GM12892 (cell line): ENCODE data around the gene USP44.

Experiments used
- POLR2A ChIP-seq: IDR thresholded peaks from 2 replicates; pipeline ENCODE4 v1.6.1; 2011; ENCODE audit warnings: low read depth, low read length, control low read depth
- TAF1 ChIP-seq: IDR thresholded peaks from 2 replicates; pipeline ENCODE4 v1.6.1; 2011; ENCODE audit warnings: low read depth, mild to moderate bottlenecking, control low read depth, low read length, borderline replicate concordance

DNA sequence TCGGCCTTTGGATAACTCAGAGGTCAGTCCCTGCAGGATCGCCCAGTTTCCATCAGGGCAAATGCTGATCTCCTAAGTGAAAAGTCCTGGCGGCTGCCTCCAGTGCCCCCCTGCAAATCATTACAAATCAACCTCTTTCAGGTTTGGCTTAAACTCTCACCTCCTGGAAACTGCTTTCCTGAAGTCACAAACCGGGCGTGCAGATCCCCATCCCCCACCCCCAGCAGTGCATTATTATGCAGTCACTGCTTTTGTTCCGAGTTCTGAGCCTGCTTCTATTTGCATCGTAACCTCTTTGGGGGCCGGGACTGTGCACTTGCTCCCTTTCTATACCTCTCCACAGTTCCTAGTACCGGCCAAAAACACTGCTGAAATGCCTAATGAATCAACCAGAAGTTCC lies at the start of gene USP44:
- TF ChIP-seq TAF1: no peak
- no peak for TF ChIP-seq POLR2A
